GM12875 (cell line): ENCODE measurements around the gene RHBG.

Experiments used
- H3K4me3 ChIP-seq: one replicate; pipeline ENCODE4 v1.5.1; 2011; ENCODE audit warnings: low read depth, low read length, control low read depth
- TF ChIP-seq, protein P1 (sequence below): IDR thresholded peaks from 2 replicates; pipeline ENCODE4 v1.5.1; 2011; ENCODE audit warnings: low read depth, mild to moderate bottlenecking, control low read depth, inconsistent platforms, low read length, moderate library complexity, borderline replicate concordance; ENCODE audit not compliant: insufficient read depth

RHBG gene

DNA sequence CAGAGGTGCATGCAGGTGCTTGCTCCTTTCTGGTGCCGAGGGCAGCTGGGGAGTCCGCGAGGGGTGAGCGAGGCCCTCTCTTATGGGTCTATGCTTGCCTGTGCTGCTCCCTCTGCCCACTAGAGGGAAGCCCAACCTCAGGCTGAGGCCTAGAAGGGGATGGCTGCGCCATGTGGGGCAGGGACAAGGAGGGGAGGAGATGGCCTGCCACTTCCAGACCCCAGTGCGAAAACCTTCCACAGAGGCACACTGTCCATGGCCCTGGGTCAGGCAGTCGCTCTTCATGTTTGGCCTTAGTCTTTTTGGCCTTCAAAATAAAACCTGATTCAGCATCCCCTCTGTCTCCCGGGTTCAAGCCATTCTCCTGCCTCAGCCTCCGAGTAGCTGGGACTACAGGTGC, 14.0 kb downstream of the RHBG start:
- H3K4me3 ChIP-seq: no peak overlapping the region
- TF ChIP-seq, protein P1, sequence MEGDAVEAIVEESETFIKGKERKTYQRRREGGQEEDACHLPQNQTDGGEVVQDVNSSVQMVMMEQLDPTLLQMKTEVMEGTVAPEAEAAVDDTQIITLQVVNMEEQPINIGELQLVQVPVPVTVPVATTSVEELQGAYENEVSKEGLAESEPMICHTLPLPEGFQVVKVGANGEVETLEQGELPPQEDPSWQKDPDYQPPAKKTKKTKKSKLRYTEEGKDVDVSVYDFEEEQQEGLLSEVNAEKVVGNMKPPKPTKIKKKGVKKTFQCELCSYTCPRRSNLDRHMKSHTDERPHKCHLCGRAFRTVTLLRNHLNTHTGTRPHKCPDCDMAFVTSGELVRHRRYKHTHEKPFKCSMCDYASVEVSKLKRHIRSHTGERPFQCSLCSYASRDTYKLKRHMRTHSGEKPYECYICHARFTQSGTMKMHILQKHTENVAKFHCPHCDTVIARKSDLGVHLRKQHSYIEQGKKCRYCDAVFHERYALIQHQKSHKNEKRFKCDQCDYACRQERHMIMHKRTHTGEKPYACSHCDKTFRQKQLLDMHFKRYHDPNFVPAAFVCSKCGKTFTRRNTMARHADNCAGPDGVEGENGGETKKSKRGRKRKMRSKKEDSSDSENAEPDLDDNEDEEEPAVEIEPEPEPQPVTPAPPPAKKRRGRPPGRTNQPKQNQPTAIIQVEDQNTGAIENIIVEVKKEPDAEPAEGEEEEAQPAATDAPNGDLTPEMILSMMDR: peak; percentile 98

DNA sequence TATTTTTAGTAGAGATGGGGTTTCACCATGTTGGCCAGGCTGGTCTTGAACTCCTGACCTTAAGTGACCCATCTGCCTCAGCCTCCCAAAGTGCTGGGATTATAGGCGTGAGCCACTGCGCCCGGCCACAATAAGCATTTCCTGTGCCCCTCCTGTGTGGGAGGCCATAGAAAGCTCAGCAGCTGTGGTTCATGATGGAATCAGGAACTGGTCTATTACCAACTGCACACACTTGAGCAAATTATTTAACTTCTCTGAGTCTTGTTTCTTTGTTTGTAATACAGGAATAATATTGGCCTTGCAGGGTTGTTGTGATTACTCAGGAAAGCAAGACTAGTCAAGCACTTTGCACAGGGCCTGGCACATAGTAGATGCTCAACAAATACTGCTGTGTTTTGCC, 15.0 kb downstream of the RHBG start:
- TF ChIP-seq, protein P1: no peak

DNA sequence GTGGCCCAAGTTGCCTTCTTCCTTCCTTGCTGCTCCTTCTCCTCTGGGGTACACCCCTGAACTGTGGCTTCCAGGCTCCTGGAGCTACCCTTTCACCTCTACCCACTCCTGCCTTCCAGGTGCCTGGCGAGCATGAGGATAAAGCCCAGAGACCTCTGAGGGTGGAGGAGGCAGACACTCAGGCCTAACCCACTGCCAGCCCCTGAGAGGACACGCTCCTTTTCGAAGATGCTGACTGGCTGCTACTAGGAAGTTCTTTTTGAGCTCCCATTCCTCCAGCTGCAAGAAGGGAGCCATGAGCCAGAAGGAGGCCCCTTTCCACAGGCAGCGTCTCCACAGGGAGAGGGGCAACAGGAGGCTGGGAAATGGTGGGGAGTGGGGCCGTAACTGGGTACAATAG, 15.6 kb downstream of the RHBG start:
- no peak overlapping the region for H3K4me3 ChIP-seq
- TF ChIP-seq, protein P1: no peak

More for the DNA sequence above, 15.0 kb downstream of the RHBG start:
- H3K4me3 ChIP-seq: no peak overlapping the region

DNA sequence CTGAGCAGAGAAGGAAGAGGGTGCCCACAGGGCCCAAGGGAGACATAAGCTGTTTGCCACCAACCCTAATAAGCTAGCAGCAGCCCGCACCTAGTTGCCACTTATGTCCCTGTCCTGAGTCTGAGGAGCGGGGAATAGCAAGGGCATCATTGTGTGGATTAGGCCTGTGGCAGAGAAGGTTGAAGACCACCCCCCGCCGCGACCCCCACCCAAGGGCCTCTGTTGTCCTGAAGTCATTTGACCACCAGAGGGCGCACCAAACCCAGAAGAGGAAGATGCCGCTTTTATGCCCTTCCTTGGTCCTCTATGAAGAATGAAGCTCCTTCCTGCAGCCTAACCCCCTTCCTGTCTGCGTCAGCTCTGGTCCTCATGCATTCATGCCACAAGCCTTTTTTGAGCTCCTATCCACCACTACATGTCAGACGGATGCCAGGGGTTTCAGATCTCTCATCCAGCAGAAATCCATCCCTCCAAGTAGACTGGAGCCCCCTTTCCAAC, 16.6 kb downstream of the RHBG start:
- no peak overlapping the region for H3K4me3 ChIP-seq
- TF ChIP-seq, protein P1: peak; percentile 85

DNA sequence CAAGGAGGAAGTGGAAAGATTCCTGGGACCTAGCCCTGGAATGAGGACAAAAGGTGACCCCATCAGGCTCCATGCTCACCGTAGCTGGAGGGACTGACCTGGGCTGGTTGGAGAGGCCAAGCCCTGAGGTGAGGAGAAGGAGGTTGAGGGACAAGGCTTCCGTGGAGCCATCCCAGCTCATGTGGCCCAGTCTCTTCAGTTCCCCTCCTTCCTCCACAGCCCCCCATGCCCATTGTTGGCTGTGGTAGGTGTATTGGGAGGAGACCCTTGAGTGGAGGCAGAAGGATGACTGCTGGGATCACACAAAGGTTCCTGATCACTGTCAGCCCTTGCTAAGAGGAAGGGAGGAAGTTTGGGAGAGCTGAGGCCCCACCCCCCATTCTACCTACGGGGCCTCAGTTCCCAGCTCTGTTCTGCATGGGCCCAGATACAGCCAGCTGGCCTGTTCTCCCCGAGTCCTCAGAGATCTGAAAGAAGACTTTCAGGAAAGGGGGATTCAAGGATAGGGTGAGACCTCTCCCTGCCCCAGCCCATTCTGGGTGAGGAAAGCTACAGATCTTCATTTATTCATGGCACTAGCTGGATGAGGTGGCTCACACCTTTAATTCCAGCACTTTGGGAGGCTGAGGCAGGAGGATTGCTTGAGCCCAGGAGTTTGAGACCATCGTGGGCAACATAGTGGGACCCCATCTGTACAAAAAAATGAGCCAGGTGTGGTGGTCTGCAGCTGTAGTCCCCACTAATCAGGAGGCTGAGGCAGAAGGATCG, 17.3 kb downstream of the RHBG start:
- TF ChIP-seq, protein P1: no peak
- no peak overlapping the region for H3K4me3 ChIP-seq

DNA sequence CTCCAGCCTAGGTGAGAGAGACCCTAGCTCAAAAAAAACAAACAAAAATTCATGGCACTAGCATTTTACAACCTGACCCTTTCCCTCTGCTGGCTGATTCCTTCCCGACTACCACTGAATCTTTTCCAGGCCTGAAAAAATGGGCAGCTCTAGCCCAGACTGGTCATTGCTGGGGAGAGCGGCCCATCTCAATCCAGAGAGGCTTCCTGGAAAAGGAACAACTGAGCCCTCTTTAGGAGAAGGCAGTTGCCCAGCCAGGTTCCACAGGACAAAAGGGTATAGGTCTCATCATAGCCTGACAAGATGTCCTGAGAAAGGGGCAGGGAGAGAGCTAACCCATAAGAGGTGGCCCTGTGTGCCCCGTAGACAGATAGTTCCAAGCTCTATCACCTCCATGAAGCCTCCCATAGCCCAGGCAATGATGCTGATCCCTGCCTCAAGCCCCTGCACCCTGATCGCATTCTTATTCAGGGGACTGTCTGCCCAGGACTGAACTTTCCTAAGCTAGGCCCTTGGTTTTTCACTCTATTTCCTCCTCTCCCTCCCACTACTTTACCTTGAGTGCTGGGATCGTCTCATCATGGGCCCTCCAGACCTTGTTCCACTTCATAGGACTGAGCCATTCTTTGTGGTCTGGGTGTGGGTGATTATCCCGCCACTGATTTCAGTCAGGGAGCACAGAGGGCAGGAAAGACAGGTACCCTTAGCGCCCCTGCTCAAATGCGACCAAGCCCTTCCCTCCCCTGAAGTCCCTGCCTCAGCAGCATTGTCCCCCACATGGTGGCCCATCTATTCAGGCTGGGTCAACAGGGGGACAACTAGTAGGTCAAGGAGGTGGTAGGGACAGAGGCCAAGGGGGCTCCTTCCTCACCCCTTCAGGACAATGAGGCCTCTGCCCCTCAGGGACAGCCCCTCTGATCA, 18.2 kb downstream of the RHBG start:
- no peak overlapping the region for H3K4me3 ChIP-seq
- TF ChIP-seq, protein P1: no peak
